ENCODE data around the gene KIAA0232. TPM values are rescaled to one million over a fixed set of nuclear protein-coding genes. Genes with fewer than 3 reads are reported as not detected.

KIAA0232 gene
- total and polyA plus RNA-seq, 2 of the 8 experiments (the other 6 are each of a cell fraction or from before 2014, with no cell fraction given): 5.6 to 23.3 TPM

GRCh38 chr4:6900181-6900812 lies 117.8 kb downstream of the KIAA0232 start:
- Histone ChIP-seq H3K79me1 (ENCODE audit: low read depth, low read length) (no peaks in the 10 kb centered on the region), H3K9me3 (ENCODE audit: insufficient read depth in 2 of 2, low read depth in 1 of 2, low read length in 1 of 2) (no peaks in the 10 kb centered on the region), H2BK120ac (replicated peaks; ENCODE audit: low read depth, low read length) (no peak overlapping the region), H3K9ac (replicated peaks in 1 of 4; ENCODE audit: extremely low read depth in 1 of 4, low read depth in 3 of 4, low read length in 3 of 4) (no peak overlapping the region), H3K4me2 (ENCODE audit: insufficient read depth in 1 of 2, low read depth in 2 of 2, low read length in 2 of 2) (no peak overlapping the region), H3K4me1 (replicated peaks in 1 of 4; ENCODE audit: control insufficient read depth in 3 of 4, insufficient read depth in 4 of 4, low read length in 3 of 4) (no peaks in the 10 kb centered on the region), H3K4me3 (ENCODE audit: extremely low read depth in 1 of 4, insufficient read depth in 2 of 4, low read depth in 3 of 4, low read length in 4 of 4) (no peak overlapping the region), H4K5ac (ENCODE audit: insufficient read length, low read depth, low read length) (no peak overlapping the region), H2AFZ (ENCODE audit: low read length) (no peak overlapping the region), H3K14ac (ENCODE audit: insufficient read length) (no peak overlapping the region), H3K56ac (replicated peaks; ENCODE audit: insufficient read length, low read depth, low read length) (no peak overlapping the region), H4K8ac (ENCODE audit: extremely low read depth, insufficient read depth, low read length) (no peak overlapping the region), H4K91ac (replicated peaks; ENCODE audit: insufficient read length, low read length) (no peak overlapping the region), H3K23ac (ENCODE audit: insufficient read length) (peak overlapping the region; percentile 32), H4K20me1 (replicated peaks in 1 of 2; ENCODE audit: control insufficient read depth in 1 of 2, insufficient read depth in 2 of 2, low read length in 2 of 2) (no peaks in the 10 kb centered on the region), H3K23me2 (ENCODE audit: low read depth, low read length) (no peaks in the 10 kb centered on the region), H3K18ac (ENCODE audit: extremely low read depth, low read length) (no peak overlapping the region), H2BK20ac (ENCODE audit: low read length) (no peak overlapping the region), H3K79me2 (ENCODE audit: control insufficient read depth in 1 of 2, insufficient read depth in 2 of 2, low read length in 2 of 2) (no peaks in the 10 kb centered on the region), H3K4ac (replicated peaks; ENCODE audit: insufficient read length, low read depth, low read length) (no peak overlapping the region), H3K36me3 (ENCODE audit: control insufficient read depth in 2 of 4, insufficient read depth in 4 of 4, low read length in 3 of 4) (no peaks in the 10 kb centered on the region), H2BK15ac (ENCODE audit: low read length) (no peak overlapping the region), H3K27me3 (replicated peaks in 1 of 4; ENCODE audit: control insufficient read depth in 3 of 4, extremely low read depth in 1 of 4, insufficient read depth in 3 of 4, low read length in 3 of 4) (no peaks in the 10 kb centered on the region), H2BK12ac (ENCODE audit: low read depth, low read length) (no peak overlapping the region), H2AK5ac (ENCODE audit: low read depth, low read length) (no peak overlapping the region), H2BK5ac (ENCODE audit: low read depth, low read length) (no peak overlapping the region), H3K27ac (ENCODE audit: low read depth, low read length) (no peak overlapping the region)
- TF ChIP-seq BRCA1 (IDR thresholded peaks at IDR 0.05; ENCODE audit: low read depth, low read length) (no peak), CREB1 (IDR thresholded peaks at IDR 0.05) (no peak), RFX5 (IDR thresholded peaks at IDR 0.05; ENCODE audit: borderline replicate concordance, low read depth, low read length) (no peak), KDM1A (IDR thresholded peaks at IDR 0.05; ENCODE audit: borderline replicate concordance, low read length) (no peak), JUN (IDR thresholded peaks at IDR 0.05; ENCODE audit: low read depth, low read length) (no peak)
- FAIRE-seq: no peak
- no peak for DNase-seq (ENCODE audit: low read depth in 1 of 2, low spot score in 2 of 2)
- ChIA-PET POLR2A (ENCODE audit: partially characterized antibody) (interaction anchor here (0.6 to 3.2 kb wide), 3 partner anchors 9 to 74 kb away, joined by 3 to 16 read pairs (median 3); partner anchors contain the start of gene TBC1D14), CTCF (ENCODE audit: partially characterized antibody) (interaction anchor here (0.5 to 2.0 kb wide), 14 partner anchors 8 to 334 kb away, joined by 3 to 7 read pairs (median 4); partner anchors contain the start of gene TBC1D14)
- WGBS, 2 experiments (ENCODE audit: extremely low coverage in 1 of 2, insufficient coverage in 1 of 2, insufficient read length in 1 of 2, insufficient replicate concordance in 2 of 2, low coverage in 1 of 2, low lambda C conversion rate in 2 of 2, missing lambda C conversion rate in 1 of 2): 89% methylated on average over 9 of the region's 10 CpGs; no CpG with 5 or more reads in 1 of the 2 experiments

All from H1 (cell line).